ENCODE results near the gene S100A5. TPM values are rescaled to one million over a fixed set of nuclear protein-coding genes. Genes with fewer than 3 reads are reported as not detected.
"Not testable (repeated sequence)": the region's sequence is repeated elsewhere in the genome, so short reads cannot be mapped to it uniquely, and the experiment has no call there.

S100A5 gene
- total RNA-seq, 2 experiments from 2014 or later, result 1.2 to 1.6 TPM

DNA sequence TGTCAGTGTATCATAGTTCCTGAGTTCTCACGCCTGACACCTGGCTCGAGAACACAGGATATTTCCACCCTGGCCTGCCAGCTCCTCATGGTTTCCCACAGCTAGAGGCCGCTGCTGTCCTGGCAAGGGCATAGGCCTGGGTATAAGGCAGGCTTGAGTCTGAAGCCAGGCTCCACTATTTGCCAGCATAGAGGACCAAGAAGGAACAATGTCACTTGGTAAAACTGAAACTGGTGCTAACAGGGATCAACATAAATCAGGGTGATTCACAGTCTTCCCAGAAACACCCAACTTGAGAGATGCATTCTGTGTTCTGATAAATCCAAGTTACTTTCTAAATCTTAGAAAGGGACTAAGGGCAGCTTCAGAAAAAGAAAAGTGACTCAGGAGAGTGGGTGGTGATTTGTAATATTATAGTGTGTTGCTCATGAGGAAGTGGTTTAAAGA lies 31.9 kb upstream of the S100A5 start:
- peak overlapping the region; percentile 76 for H3K27ac Mint-ChIP-seq
- peaks cover 36% of the 10 kb centered on the region for H3K4me1 Mint-ChIP-seq
- no peaks in the 10 kb centered on the region for H3K36me3 Mint-ChIP-seq
- H3K4me3 Mint-ChIP-seq, result no peak overlapping the region
- H3K9me3 Mint-ChIP-seq, result no peaks in the 10 kb centered on the region
- H3K27me3 Mint-ChIP-seq, result peaks cover 21% of the 10 kb centered on the region
- DNase-seq, result peak; percentile 63

DNA sequence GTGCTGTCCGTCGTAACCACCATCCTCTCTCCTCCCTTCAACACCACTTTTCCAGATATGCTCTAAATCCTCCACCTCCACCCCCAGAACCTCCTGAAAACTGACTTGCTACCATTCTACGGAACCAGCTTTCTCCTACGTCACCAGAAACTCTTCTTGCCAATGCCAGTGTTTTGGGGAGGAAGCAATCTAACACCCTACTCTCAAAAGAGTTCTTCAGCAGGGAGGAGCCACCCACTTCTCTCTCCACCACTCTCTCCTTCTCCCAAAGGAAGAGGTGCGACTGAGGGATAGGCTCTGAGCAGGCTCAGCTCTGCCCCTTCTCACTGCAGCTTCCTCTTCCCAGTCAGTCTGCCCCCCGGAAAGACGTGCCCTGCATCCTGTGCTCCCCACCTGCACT lies 31.0 kb upstream of the S100A5 start:
- Mint-ChIP-seq H3K4me1 (peaks cover 42% of the 10 kb centered on the region), H3K9me3 (no peaks in the 10 kb centered on the region), H3K27ac (no peak overlapping the region), H3K27me3 (peaks cover 12% of the 10 kb centered on the region), H3K4me3 (no peak overlapping the region), H3K36me3 (no peaks in the 10 kb centered on the region)
- DNase-seq, result no peak

DNA sequence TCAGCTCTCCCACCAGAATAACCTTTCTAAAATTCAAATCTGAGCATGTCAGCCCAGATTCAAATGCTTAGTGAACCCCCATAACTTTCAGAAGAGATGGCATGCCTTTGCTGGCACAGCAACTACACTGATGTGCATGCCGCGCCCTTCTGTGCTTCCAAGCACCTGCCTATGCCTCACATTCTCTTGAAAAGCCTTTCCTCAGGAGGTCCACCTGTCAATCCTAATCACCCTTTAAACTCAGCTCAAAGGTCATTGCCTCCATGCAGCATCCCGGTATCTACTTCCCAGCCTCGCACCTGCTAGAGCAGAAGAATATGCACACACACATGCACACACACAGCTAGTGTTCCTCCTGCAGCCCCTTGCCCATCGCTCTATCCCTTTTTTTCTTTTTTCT lies 30.1 kb upstream of the S100A5 start:
- H3K27ac Mint-ChIP-seq, result no peak overlapping the region
- no peak overlapping the region for H3K4me3 Mint-ChIP-seq
- DNase-seq, result no peak
- H3K9me3 Mint-ChIP-seq, result no peaks in the 10 kb centered on the region
- peaks cover 48% of the 10 kb centered on the region for H3K4me1 Mint-ChIP-seq
- H3K36me3 Mint-ChIP-seq, result no peaks in the 10 kb centered on the region
- H3K27me3 Mint-ChIP-seq, result peaks cover 4% of the 10 kb centered on the region

DNA sequence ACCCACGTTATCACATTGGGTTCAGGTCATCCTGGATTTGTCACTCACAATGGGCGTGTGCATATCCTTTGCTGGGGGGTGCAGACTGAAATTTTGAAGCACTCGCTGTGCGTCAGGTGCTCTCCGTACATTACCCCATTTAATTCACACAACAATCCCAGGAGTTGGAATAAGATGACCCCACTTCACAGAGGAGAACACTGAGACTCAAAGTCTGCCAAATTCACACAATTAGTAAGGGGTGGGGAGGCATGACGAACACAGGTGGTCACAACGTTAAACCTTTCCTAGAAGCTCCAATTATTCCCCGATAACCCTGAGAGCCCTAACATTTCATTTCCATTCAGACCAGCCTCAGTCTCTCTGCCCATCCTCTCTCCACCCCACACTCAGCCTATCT lies 28.7 kb upstream of the S100A5 start:
- peaks cover 53% of the 10 kb centered on the region for H3K4me1 Mint-ChIP-seq
- peaks cover 4% of the 10 kb centered on the region for H3K27me3 Mint-ChIP-seq
- no peak overlapping the region for H3K27ac Mint-ChIP-seq
- no peaks in the 10 kb centered on the region for H3K36me3 Mint-ChIP-seq
- no peak for DNase-seq
- no peak overlapping the region for H3K4me3 Mint-ChIP-seq
- H3K9me3 Mint-ChIP-seq, result no peaks in the 10 kb centered on the region

DNA sequence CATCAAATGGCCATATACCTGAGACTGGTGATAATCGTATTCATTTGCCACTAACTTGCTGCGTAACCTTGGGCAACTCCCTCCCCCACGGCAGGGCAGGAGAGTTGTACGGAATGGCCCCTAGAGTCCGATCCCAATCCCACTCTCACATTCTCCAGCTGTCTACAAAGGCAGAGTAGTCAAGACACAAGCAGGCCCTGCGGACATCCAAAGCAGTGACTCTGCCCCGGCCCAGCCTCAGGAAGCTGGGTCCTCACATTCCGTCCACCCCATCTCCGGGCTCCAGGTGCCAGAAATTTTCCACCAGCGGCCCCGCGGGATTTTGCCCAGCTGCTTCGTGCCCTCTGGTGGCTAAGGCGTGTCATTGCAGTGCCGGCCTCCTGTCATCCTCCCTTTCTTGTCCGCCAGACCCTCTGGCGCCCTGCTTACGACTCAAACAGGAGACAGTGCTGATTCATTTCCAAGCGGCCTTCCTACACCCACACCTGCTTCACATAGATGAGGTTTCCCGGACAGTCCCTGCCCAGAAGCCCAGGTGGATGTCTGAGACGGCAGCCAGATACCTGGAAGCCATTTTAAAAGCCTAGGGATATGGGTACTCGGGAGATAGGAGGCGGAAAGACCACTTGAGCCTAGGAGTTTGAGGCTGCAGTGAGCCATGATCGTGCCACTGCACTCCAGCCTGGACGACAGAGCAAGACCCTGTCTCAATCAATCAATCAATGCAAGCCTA lies 27.8 kb upstream of the S100A5 start:
- Mint-ChIP-seq H3K9me3 (no peaks in the 10 kb centered on the region), H3K27me3 (peaks cover 4% of the 10 kb centered on the region), H3K27ac (peak overlapping the region; percentile 62), H3K4me3 (peak overlapping the region; percentile 33), H3K4me1 (peaks cover 49% of the 10 kb centered on the region), H3K36me3 (no peaks in the 10 kb centered on the region)
- peak; percentile 80 for DNase-seq

DNA sequence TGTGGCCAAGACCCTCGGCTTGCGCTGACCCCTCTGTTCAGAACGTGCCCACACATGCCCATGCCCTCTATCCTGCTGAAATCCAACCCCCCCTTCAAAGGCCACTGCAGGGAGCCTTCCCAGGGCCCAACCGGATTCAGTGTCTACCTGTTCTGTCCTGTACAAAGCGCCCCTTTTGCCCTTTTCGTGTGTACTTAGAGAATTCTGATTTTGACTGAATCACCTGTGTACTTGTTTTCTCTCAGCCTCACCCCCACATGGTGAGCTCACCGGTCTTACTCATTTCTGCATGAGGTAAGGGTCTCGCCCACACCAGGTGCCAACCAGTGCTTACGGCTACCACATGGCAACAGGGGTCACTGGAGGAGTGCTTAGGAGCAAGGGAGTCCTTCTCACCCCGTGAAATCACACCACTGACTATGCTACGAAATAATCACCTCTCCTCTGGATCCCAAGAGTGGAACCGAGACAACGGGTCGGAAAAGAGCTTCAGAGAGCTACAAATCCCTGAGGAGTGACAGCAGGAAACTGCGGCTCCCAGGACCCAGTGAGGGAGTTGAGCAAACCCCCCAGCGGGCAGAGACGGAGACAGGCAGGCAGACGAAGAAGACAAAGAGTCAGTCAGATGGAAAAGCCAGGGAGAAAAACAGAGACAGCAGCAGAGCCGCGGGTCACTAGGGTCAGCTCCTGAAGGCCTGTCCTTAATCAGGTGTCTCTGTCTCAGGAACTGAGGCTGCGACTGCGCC lies 27.1 kb upstream of the S100A5 start:
- Mint-ChIP-seq H3K27ac (peak overlapping the region; percentile 16), H3K4me1 (peaks cover 44% of the 10 kb centered on the region), H3K4me3 (no peak overlapping the region), H3K36me3 (no peaks in the 10 kb centered on the region), H3K9me3 (no peaks in the 10 kb centered on the region), H3K27me3 (peaks cover 4% of the 10 kb centered on the region)
- DNase-seq, result peak; percentile 50

DNA sequence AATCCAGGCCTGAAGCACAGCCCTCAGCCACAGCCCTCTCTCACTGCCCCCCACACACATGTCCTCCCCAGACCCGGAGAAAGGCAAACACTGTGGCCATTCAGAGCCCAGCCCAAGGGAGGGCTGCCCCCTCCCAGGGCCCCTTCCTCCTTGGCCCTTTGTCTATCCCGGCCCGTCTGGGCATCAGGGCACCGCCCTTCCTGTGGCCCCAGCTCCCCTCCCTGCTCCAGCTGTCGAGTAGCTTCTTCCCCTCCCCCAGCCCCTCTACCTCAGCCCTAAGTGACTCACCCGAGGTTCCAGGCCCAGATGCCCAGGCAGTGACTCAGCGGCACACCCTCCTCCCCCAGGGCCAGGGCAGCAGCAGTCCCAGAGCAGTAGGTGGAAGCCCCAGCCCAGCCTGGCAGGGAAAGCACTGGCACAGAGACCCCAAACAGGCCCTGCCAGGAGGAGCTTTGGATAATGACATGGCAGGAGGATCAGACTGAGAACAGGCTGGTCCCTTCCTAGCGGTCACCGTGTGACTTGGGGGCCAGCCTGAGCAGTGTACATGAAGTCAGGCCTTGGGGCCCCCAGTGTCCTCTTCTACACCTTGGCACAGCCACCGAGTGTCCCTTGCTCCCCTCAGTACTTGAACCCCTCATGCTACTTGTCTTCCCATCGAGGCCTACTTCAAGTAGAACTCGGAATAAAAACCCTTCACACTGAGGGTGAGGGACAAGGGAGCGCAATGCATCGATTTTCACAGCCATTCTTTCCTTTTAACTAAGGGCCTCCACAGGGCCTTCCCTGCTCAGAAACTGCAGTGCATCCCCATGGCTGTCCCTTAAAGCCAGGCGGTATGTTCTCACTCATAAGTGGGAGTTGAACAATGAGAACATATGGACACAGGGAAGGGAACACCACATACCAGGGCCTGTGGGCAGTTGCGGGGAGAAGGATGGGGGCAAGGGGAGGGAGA lies 26.0 kb upstream of the S100A5 start:
- Mint-ChIP-seq H3K9me3 (no peaks in the 10 kb centered on the region), H3K4me1 (peaks cover 35% of the 10 kb centered on the region), H3K4me3 (peak overlapping the region; percentile 24)

DNA sequence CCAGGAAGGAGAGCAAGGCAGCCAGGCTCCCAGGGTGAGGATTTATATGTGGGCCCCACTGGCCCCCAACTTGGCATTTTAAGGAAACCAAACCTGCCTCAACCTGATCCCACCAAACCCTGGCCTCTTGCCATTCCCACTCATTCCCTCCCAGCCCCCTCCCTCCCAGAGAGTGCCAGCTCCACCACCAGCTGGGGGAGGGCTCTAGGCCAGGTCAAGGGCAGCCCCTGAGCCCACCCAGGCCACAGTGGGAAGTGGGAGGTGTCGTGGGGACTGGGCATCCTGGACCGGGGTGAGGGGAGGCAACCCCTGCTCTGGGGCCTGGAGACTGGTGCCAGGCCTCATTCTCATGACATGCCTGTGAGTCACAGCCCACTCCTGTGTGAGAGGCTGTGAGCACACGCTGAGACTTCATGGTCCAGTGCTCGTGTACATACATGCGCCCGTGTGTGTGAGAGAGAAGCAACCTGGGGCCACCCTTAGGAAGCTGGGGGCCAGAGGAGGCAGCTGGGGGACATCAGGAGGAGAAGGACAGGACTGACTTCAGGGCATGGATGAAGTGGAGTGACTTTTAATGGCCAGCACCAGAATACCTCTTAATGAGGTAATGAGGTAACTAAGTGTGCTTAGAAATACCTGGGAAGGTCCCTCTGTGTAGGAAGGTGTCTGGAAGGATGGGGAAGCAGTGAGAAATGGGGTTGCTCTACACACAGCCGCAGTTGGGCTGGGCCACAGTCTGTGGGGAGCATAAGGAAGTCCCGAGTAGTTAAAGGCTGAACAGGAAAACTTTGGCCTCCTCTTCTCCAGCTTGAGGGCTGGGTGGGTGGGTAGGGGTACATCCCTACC lies 25.0 kb upstream of the S100A5 start, which contains the start of gene S100A2:
S100A2 (minus strand) TSS at position 316 of the 846 bp plus-strand sequence. CDS start 1,967 bp downstream, outside the sequence.
- peak within 1 kb of the TSS; percentile 68 for H3K4me3 Mint-ChIP-seq
- no peaks in the 10 kb centered on the region for H3K36me3 Mint-ChIP-seq
- H3K27me3 Mint-ChIP-seq, result peaks cover 4% of the 10 kb centered on the region
- peak; percentile 49 for DNase-seq
- H3K27ac Mint-ChIP-seq, result peak within 1 kb of the TSS; percentile 91
- no peaks in the 10 kb centered on the region for H3K9me3 Mint-ChIP-seq
- peaks cover 33% of the 10 kb centered on the region for H3K4me1 Mint-ChIP-seq

More for the DNA sequence above, 26.0 kb upstream of the S100A5 start:
- H3K36me3 Mint-ChIP-seq, result no peaks in the 10 kb centered on the region
- peak overlapping the region; percentile 82 for H3K27ac Mint-ChIP-seq
- DNase-seq, result peak; percentile 89
- peaks cover 4% of the 10 kb centered on the region for H3K27me3 Mint-ChIP-seq

DNA sequence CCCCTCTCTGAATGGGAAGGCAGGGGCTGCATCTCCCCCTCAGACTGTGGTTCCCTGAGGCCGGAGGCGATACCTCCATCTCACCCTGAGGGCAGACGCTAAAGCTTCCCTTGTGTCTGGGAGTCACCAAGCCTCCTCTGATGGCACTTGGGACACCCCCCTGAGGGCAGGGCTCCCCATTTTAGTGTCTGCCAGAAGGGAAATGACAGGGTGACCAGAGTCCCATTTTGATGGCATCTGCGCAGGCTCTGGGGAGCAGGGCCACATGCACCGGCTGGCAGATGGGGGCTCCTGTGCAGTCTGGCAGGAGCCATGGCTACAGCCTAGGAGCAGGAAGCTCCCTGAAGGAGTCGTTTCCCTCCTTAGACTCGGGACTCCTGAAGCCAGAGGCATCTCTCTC lies 23.3 kb upstream of the S100A5 start:
- H3K36me3 Mint-ChIP-seq, result no peaks in the 10 kb centered on the region
- H3K27ac Mint-ChIP-seq, result no peak overlapping the region
- no peak for DNase-seq
- no peaks in the 10 kb centered on the region for H3K27me3 Mint-ChIP-seq
- no peak overlapping the region for H3K4me3 Mint-ChIP-seq
- H3K4me1 Mint-ChIP-seq, result peaks cover 30% of the 10 kb centered on the region
- no peaks in the 10 kb centered on the region for H3K9me3 Mint-ChIP-seq

DNA sequence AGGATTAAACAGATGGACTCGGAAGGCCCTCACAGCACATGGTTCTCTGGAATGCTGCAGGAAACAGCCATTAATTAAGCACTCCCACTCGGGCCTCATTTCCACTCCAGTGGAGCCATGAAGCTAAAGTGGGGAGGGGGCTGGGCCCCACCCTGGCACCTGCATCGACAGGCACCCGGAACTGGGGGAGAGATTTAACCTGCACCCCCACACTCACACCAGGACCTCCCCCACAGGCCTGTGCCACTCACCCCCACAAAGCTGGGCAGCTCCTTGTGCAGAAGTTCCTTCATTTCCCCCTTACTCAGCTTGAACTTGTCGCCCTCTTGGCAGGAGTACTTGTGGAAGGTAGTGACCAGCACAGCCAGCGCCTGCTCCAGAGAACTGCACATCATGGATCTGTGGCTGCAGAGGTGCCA lies 22.8 kb upstream of the S100A5 start:
- Mint-ChIP-seq H3K27ac (no peak overlapping the region), H3K4me3 (no peak overlapping the region), H3K36me3 (no peaks in the 10 kb centered on the region), H3K27me3 (no peaks in the 10 kb centered on the region), H3K9me3 (no peaks in the 10 kb centered on the region), H3K4me1 (peaks cover 26% of the 10 kb centered on the region)
- DNase-seq, result no peak

DNA sequence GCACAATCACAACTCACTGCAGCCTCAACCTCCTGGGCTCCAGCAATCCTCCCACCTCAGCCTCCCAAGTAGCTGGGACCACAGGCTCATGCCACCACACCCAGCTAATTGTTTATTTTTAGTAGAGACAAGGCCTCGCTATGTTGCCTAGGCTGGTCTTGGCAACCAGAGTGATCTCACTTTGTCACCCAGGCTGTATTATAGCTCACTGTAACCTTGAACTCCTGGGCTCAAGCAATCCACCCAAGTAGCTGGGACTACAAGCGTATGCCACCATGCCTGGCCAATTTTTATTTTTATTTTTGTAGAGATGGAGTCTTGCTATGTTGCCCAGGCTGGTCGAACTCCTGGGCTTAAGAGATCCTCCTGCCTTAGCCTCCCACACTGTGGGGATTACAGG lies 21.3 kb upstream of the S100A5 start:
- not testable (repeated sequence) for H3K27me3 Mint-ChIP-seq, DNase-seq, H3K36me3 Mint-ChIP-seq, H3K9me3 Mint-ChIP-seq, H3K4me3 Mint-ChIP-seq, H3K27ac Mint-ChIP-seq
- peaks cover 14% of the 10 kb centered on the region for H3K4me1 Mint-ChIP-seq

DNA sequence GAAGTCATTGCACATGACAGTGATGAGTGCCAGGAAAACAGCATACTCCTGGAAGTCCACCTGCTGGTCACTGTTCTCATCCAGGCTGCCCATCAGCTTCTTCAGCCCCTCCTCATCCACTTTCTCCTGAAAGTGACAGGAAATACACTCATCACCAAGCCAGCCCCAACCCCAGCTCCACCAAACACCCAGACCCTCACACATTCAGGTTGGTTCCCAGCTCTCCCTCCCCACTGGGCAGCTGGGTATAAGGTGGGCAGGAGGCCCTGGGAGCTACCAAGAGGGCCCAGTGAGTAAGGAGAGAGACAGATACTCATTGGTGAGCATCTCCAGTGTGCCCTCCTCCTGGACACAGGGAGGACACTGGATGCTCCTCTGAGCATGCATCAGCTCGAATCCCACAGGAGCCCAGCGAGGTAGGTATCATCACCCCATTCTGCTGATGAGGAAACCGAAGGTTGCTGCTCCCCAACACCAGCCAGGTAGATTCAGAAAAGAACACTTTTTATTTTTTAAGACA lies 20.8 kb upstream of the S100A5 start:
- Mint-ChIP-seq H3K9me3 (no peaks in the 10 kb centered on the region), H3K27ac (no peak overlapping the region), H3K4me1 (peaks cover 9% of the 10 kb centered on the region), H3K36me3 (no peaks in the 10 kb centered on the region), H3K27me3 (no peaks in the 10 kb centered on the region), H3K4me3 (no peak overlapping the region)
- no peak for DNase-seq

DNA sequence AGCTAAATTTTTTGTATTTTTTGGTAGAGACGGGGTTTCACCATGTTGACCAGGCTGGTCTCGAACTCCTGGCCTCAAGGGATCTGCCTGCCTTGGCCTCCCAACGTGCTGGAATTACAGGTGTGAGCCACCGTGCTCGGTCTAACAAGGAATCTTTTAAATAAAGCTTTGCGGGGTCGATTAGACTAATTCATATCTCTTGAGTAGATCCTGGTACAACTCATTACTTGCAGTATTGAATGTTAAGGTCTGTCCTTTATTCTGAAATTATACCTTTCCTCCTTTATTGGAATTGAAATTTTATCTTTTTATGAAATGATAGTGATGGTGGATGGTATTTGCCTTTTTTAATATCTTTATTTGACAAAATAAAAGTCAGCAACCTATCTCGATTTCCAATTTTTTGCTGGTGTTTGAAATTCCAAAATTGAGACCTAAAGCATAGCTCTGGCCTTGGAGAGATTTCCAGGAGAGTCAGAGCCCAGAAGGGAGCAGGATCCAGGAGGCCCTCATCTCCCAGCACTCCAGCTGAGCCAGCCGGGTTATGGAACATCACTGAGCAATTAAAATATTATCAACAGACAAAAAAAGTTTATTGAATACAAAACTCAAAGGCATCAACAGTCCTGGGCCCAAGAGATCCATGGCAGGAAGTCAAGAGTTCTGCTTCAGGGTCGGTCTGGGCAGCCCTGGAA lies 20.2 kb upstream of the S100A5 start:
- H3K27ac Mint-ChIP-seq, result no peak overlapping the region
- H3K4me3 Mint-ChIP-seq, result no peak overlapping the region
- H3K9me3 Mint-ChIP-seq, result no peaks in the 10 kb centered on the region
- no peaks in the 10 kb centered on the region for H3K36me3 Mint-ChIP-seq
- H3K4me1 Mint-ChIP-seq, result peaks cover 6% of the 10 kb centered on the region
- no peaks in the 10 kb centered on the region for H3K27me3 Mint-ChIP-seq
- no peak for DNase-seq
